Heart left ventricle (tissue), 16 donors: Measurements from ENCODE around the gene DOCK1. TPM values are rescaled to one million over a fixed set of nuclear protein-coding genes. Genes with fewer than 3 reads are reported as not detected.

Experiments
- ATAC-seq, 4 donors: fragments of 200-7000 bp; cut with Tn5 transposase; one replicate each; pipeline ENCODE4 v1.9.1; 2020 to 2022; ENCODE audit warnings: moderate library complexity in 4 of 4, mild to moderate bottlenecking in 3 of 4, moderate number of reproducible peaks in 1 of 4
- DNase-seq, 5 donors: peaks; one replicate each; pipeline ENCODE4 v3.0.0-alpha.2; 2020
- H3K27ac ChIP-seq, 12 donors: fragments of 200-600 bp; sonication (generic) in 4 of 12; one replicate each; pipeline versions ENCODE4 v1.5.0 to v1.8.0; 2016 to 2022; ENCODE audit warnings: mild to moderate bottlenecking in 2 of 12
- H3K27me3 ChIP-seq, 9 donors: fragments of 200-600 bp; sonication (generic) in 2 of 9; one replicate each; pipeline versions ENCODE4 v1.5.1 to v1.8.0; 2016 to 2022; ENCODE audit warnings: mild to moderate bottlenecking in 3 of 9
- H3K36me3 ChIP-seq, 9 donors: fragments of 200-600 bp; sonication (generic) in 2 of 9; one replicate each; pipeline versions ENCODE4 v1.5.0 to v1.8.0; 2018 to 2022; ENCODE audit warnings: mild to moderate bottlenecking in 2 of 9
- H3K4me1 ChIP-seq, 12 donors: fragments of 200-600 bp; sonication (generic) in 4 of 12; one replicate each; pipeline versions ENCODE4 v1.5.0 to v1.8.0; 2016 to 2022; ENCODE audit warnings: mild to moderate bottlenecking in 3 of 12
- H3K4me3 ChIP-seq, 12 donors: fragments of 200-600 bp; sonication (generic) in 4 of 12; one replicate each; pipeline versions ENCODE4 v1.5.0 to v1.8.0; 2017 to 2022; ENCODE audit warnings: mild to moderate bottlenecking in 9 of 12, moderate library complexity in 4 of 12
- H3K9me3 ChIP-seq, 12 donors: fragments of 200-600 bp; sonication (generic) in 4 of 12; one replicate each; pipeline versions ENCODE4 v1.5.0 to v1.8.0; 2016 to 2022; ENCODE audit warnings: mild to moderate bottlenecking in 1 of 12
- CTCF ChIP-seq, 12 donors: fragments of 200-600 bp; sonication (generic) in 4 of 12; IDR thresholded peaks; one replicate each; pipeline versions ENCODE4 v1.5.0 to v1.8.0; 2018 to 2022; ENCODE audit warnings: antibody characterized with exemption in 12 of 12, mild to moderate bottlenecking in 5 of 12
- POLR2A ChIP-seq, 2 donors: fragments of 450-650 bp; IDR thresholded peaks; one replicate each; pipeline ENCODE4 v1.6.1; 2017; ENCODE audit warnings: antibody characterized with exemption in 2 of 2, mild to moderate bottlenecking in 2 of 2, moderate library complexity in 2 of 2
- WGBS, 4 donors: extraction: QIAGEN DNeasy Blood & Tissue Kit in 2 of 4; methylation state at CpG; one replicate each; pipeline versions ENCODE4 v1.1.5 to v1.1.7; 2013 to 2018; 5-methylcytosine and 5-hydroxymethylcytosine counted together
- intact Hi-C, 10 donors: fragments of 100-400 bp; cut with DNase I; formaldehyde crosslinking; loops; one replicate each; pipeline versions ENCODE4 v1.11.1 to v1.14.2; 2022
- polyA plus RNA-seq, 2 donors: library from polyadenylated mRNA; stranded (reverse); fragments of 200-250 nt; gene quantifications; one replicate each; pipeline ENCODE4 v1.2.3, GENCODE V29; 2013
- total RNA-seq, 9 donors: library from RNA; depleted of rRNA in 2 of 9; stranded (reverse); fragments of >200 nt in 2 of 9; fragmentation: NEBNext Ultra II Directional in 3 of 9; extraction: Animal tissue kit (Norgen Biotek cat#: 25700) in 3 of 9; gene quantifications; one replicate each; pipeline versions ENCODE4 v1.1.0 to v1.2.4, GENCODE V29; 2016 to 2023
- donor health status: ischemic (EF 13 %, LVEDD 7.1; RV severe dilation, severe dysfunction).
- donor health status: healthy with polysubstance abuse.
- donor health status: DM: no; HTN: yes; CAD: no.
- donor health status: DM: no; HTN: no; CAD: no.
- donor health status: ischemic (EF 25% LVEDD 6.9; RV normal size, moderate dysfunction).
- donor health status: ischemic (EF 25% LVEDD 5.7; RV mildly dilated, moderate dysfunction).
- donor health status: healthy.
- donor health status: DM: yes; HTN: yes; CAD: no.
- donor health status: ischemic (EF 35%, LVEDD 5.7; RV mildly dilated, moderate dysfunction).
- donor health status: nonischemic (EF 11% LVEDD 7.7; RV severe dilation, severe dysfunction).
- donor health status: DM: yes; HTN: yes; CAD: no.
- donor health status: PGD.
- donor health status: ischemic (EF 29% LVEDD 5.4; RV normal size, mild dysfunction).
- donor health status: nonischemic (EF 23%, LVEDD 6.1; RV moderate dilation, normal function).

The DOCK1 gene
- total and polyA plus RNA-seq, 11 donors, result 5.0 to 31.6 (median 18.6) TPM

GRCh38 chr10:127257395-127257794 is 352.2 kb downstream of the DOCK1 start:
- H3K27ac ChIP-seq, result no peak overlapping the region
- H3K4me1 ChIP-seq, result peaks cover 0 to 12% (median 0%) of the 10 kb centered on the region in 12 donors
- H3K4me3 ChIP-seq, result no peak overlapping the region
- 71 to 78% (median 73%) methylated on average over 8 of the region's 8 CpGs for WGBS, 4 donors
- TF ChIP-seq POLR2A (IDR thresholded peaks at IDR 0.05), result no peak
- TF ChIP-seq CTCF (IDR thresholded peaks at IDR 0.05), result no peak
- H3K36me3 ChIP-seq, result peaks cover 0 to 32% (median 17%) of the 10 kb centered on the region in 9 donors
- DNase-seq, result no peak
- H3K27me3 ChIP-seq, result no peaks in the 10 kb centered on the region
- intact Hi-C loops, result no loop called here
- no peaks in the 10 kb centered on the region for H3K9me3 ChIP-seq
- no peak for ATAC-seq

- TF ChIP-seq CTCF (IDR thresholded peaks at IDR 0.05), result no peak
- 92 to 94% (median 93%) methylated on average over 11 of the region's 11 CpGs for WGBS, 4 donors
- Histone ChIP-seq H3K36me3 (peaks cover 0 to 36% (median 18%) of the 10 kb centered on the region in 9 donors), H3K4me1 (peaks cover 0 to under 1% (median 0%) of the 10 kb centered on the region in 12 donors), H3K27me3 (no peaks in the 10 kb centered on the region), H3K4me3 (no peak overlapping the region), H3K9me3 (no peaks in the 10 kb centered on the region), H3K27ac (no peak overlapping the region)
- ATAC-seq (no peak), DNase-seq (no peak)
- intact Hi-C loops, result no loop called here
Observed at GRCh38 chr10:127259347-127259746, 354.1 kb downstream of the DOCK1 start.

- no peak overlapping the region for H3K27ac ChIP-seq
- peaks cover 0 to 31% (median 14%) of the 10 kb centered on the region in 9 donors for H3K36me3 ChIP-seq
- ATAC-seq (no peak), DNase-seq (no peak)
- no peaks in the 10 kb centered on the region for H3K9me3 ChIP-seq
- 95 to 97% (median 95%) methylated on average over 7 of the region's 7 CpGs for WGBS, 4 donors
- H3K4me3 ChIP-seq, result no peak overlapping the region
- TF ChIP-seq CTCF (IDR thresholded peaks at IDR 0.05) (no peak), POLR2A (IDR thresholded peaks at IDR 0.05) (no peak)
- no peaks in the 10 kb centered on the region for H3K27me3 ChIP-seq
- intact Hi-C loops, result no loop called here
- H3K4me1 ChIP-seq, result no peaks in the 10 kb centered on the region
Observed at GRCh38 chr10:127262606-127263005, 357.4 kb downstream of the DOCK1 start.

GRCh38 chr10:127265288-127265687 is 360.1 kb downstream of the DOCK1 start:
- WGBS, 4 donors, result 88 to 94% (median 93%) methylated on average over 3 of the region's 3 CpGs
- Histone ChIP-seq H3K4me1 (no peaks in the 10 kb centered on the region), H3K4me3 (no peak overlapping the region), H3K9me3 (no peaks in the 10 kb centered on the region), H3K27me3 (no peaks in the 10 kb centered on the region), H3K27ac (no peak overlapping the region), H3K36me3 (peaks cover 0 to 5% (median 0%) of the 10 kb centered on the region in 9 donors)
- TF ChIP-seq POLR2A (IDR thresholded peaks at IDR 0.05) (no peak), CTCF (IDR thresholded peaks at IDR 0.05) (no peak)
- no peak for DNase-seq
- intact Hi-C loops, result no loop called here
- no peak for ATAC-seq
